GM21515 (cell line): Measurements from ENCODE around the gene RAB9B.
"Not testable (repeated sequence)": the region's sequence is repeated elsewhere in the genome, so short reads cannot be mapped to it uniquely, and the experiment has no call there.

ENCODE experiments used
- ATAC-seq: cut with Tn5 transposase; IDR thresholded peaks from one replicate; pipeline ENCODE4 v1.9.1; 2021; ENCODE audit not compliant: unreplicated experiment

The RAB9B gene

GRCh38 chrX:103831803-103832544 lies at the start of gene RAB9B:
Gene RAB9B (minus strand): TSS chrX:103832257. CDS start chrX:103825784, 6,473 bp downstream.
- peak; percentile 93 for ATAC-seq

DNA sequence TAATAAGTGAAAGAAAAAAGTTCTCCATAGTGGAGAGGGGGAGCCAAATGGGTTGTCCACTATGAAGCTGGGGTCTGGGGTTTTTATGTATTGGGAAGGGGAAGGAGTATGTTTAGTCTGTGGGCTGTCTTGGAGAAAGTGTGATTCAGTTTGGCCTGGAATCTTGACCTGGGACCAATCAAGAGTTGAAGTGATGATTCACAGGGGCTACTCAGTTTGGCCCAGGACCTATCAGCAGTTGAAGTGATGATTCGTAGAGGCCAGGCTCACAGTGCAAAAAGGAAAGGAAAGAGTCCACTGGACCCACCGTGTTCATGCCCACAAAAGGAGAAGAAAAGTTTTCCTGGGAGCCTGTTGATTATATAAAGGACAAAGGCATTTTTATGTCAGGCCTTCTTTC lies 47.3 kb upstream of the RAB9B start:
- no peak for ATAC-seq

DNA sequence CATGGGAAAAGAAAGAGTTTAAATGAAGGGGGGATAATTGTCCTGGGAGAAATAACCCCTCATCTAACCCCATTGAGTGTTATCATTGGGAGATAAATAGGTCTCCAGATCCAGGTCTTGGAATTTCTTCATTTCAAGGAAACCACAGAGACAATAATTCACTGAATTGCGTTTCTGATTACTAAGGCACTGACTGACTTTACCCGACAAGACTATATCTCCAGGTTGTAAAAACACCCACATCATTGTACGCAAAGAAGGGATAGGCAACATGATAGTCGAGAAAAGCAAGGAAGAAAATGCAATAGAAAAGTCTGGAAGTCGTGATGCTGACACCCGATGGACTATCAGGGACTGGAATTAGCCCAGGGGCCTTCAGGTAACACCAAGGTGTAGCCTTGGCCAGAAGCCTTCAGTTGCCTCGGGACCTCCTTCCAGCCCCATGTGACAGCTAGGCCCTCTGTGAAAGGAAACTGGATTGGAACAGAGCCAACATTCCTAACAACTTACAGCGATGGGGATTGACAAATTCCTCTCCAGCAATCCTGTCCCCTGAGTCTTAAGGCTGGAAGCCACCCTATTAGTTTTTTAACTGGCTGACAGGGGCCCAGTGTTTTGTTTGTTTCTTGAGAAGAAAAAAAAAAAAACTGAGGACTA lies 46.5 kb upstream of the RAB9B start:
- no peak for ATAC-seq

GRCh38 chrX:103877571-103877970 lies 45.5 kb upstream of the RAB9B start:
- ATAC-seq, result no peak

DNA sequence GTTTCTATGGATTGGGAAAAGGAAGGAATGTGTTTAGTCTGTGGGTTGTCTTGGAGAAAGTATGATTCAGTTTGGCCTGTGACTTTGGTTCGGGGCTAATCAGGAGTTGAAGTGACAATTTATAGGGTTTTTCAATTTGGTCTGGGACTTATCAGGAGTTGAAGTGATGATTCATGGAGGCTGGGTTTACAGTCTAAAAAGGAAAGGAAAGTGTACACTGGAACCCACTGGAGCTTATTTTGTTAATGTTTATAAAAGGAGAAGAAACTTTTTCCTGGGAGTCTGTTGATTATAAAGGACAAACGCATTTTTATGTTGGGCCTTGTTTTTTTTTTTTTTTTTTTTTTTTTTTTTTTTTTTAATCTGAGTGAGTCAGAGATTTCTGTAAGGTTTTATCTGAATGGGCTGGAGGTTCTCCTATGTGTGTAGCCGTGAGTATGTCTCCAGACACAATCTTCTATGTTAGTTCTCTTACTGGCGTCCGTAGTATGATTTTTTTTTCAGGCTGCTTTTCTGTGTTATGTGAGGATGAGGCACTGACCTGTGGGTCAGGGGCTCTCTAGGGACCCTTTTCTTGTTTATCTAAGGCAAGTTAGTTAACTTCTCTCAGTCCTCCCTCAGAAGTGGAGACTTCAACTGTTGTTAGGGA lies 33.0 kb upstream of the RAB9B start:
- no peak for ATAC-seq

GRCh38 chrX:103864149-103864548 lies 32.1 kb upstream of the RAB9B start:
- ATAC-seq, result no peak

GRCh38 chrX:103861200-103861599 lies 29.1 kb upstream of the RAB9B start:
- ATAC-seq, result no peak

DNA sequence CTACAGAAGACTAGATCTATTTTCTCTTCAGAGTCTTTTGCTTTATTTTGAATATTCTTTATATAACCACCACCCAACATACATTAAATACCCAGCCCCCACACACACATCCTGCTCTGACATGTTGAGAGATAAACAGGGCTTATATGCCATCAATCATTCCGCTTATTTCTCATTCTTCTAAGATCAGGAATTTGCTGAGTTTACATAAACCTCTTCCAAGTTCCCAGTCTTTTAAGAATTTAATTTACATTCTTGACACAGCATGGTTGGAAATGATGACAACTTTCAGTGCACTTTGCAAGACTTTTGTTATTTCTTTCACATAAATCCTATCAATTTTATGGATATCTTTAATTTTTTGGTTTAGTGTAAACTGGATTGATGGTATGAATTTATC lies 17.5 kb upstream of the RAB9B start:
- no peak for ATAC-seq

DNA sequence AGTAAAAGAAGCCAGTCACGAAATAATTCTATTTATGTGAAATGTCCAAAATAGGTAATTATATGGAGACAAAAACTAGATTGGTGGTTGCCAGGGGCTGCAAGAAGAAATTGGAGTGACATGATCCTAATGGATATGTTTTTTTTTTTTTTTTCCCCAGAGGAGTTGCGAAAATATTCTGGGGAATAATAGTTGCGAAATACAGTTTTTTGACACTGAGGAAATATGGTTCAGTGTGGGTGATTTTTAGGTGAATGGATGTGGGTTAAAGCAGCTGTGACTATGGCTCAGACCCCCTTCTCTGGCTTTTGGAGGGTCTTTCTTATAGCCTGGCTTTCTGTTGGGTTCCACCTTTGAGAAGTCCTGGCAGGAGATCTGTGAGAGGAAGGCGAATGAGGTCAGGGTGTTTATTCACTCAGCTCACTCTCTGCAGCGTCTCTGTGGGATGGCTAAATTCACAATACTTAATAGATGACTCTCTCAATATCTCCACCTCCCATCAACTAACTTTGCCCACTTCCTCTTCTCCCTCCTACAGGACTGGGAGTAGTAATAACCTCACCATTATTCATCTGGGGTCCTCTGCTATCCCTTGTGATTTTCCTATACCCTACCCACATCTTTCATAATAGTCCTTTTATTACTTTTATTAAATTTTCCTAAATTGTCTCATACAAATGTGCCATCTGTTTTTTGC lies 15.3 kb upstream of the RAB9B start:
- ATAC-seq, result no peak

GRCh38 chrX:103846386-103846785 lies 14.3 kb upstream of the RAB9B start:
- no peak for ATAC-seq

DNA sequence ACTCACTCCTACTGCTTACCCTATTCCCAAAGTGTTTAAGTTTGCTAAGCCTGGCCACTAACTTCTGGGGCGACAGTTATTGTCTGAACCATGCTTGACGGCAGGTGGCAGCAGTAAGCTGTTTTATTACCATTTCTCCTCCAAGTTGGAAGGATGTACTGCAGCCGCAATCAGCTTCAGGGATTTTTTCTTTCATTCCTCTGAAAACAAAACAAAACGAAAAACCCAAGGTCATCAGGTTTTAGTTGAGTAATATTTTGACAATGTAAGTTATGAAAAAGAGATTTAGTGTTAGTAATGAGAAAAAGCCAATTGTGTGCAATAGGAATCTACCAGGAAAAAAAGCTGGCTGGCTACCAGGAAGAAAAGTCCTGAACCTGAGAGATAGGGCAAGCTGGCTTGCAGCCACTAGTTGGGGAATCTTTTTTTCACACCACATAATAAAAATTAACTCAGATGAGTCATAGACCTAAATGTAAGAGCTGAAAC lies 13.2 kb upstream of the RAB9B start:
- ATAC-seq, result peak; percentile 76

GRCh38 chrX:103839404-103839803 lies 7.3 kb upstream of the RAB9B start:
- no peak for ATAC-seq

DNA sequence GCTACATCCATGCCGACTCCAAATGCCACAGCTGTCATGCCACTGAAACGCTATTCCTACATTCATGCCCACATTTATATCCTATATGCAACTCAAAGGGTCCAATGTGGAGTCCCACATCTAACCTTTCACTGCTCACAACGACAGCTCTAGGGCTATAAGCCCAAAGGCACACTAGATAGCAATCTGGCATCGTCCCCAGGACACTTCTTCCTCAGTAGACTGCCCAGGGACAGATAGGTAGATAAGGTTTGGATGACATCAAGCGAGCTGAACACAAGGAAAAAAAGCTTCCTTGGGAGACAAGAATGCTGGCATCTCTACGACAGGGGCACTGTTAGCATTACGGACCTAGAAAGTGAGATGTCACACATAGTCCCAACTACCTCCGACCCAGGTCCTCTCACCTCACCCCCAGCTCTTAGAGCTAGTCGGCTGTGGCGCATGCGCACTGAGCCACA lies 685 bp downstream of the RAB9B start:
- ATAC-seq, result no peak

GRCh38 chrX:103830848-103831247 lies 1.2 kb downstream of the RAB9B start:
- ATAC-seq, result no peak

GRCh38 chrX:103828529-103828928 lies 3.5 kb downstream of the RAB9B start:
- ATAC-seq, result no peak

DNA sequence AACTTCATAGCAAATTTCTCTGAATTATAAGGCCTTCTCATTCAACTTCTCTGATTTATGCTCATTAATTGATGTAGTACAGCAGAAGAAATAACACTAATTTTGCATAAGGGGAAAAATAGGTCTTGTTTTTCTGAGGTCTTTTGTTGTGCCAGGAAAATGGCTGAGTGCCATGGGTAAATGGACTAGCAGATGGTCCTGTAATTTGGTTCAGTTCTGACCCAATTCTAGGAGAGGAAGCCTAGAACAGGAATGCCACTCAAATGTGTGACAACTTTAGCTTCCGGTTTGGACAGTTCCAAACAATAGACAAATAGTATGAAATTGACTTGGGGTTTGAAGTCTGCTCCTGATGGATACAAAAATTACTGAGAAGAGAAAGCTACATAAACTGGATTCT lies 6.2 kb downstream of the RAB9B start:
- ATAC-seq, result no peak

- no peak for ATAC-seq
Observed at GRCh38 chrX:103823591-103823990, 8.5 kb downstream of the RAB9B start.

GRCh38 chrX:103820802-103821201 lies 11.3 kb downstream of the RAB9B start:
- not testable (repeated sequence) for ATAC-seq

- no peak for ATAC-seq
Observed at GRCh38 chrX:103818842-103819619, 13.0 kb downstream of the RAB9B start.

DNA sequence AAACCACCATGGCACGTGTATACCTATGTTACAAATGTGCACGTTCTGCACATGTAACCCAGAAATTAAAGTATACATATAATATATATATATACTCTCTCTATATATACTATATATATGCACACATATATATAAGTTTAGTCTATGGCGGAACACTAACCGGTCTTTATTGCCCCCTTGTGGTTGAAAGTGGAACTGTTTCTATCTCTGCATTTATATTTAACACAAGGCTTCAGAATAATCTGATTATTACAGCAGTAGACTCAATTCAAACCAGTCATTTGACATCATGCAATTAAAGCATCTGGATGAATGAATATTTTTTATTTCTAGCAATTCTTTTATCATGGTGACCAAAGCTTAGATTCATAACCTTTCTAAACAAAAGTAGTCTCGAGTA lies 14.6 kb downstream of the RAB9B start:
- ATAC-seq, result no peak
